ENCODE results near the gene LMBR1L. TPM values are rescaled to one million over a fixed set of nuclear protein-coding genes. Genes with fewer than 3 reads are reported as not detected.

The LMBR1L gene

Small RNAs within 50 kb of the gene (small RNA-seq; reads per million reads assigned to genes)
- gene RF00019 (ENCODE audit: insufficient read depth), result not detected

Measured in mesendoderm (in vitro differentiated cells).